Measurements from ENCODE around the gene HOXB3. TPM values are rescaled to one million over a fixed set of nuclear protein-coding genes. Genes with fewer than 3 reads are reported as not detected.
A peak's percentile ranks its signal among the peaks of the same experiment; 100 is the strongest.

Gene HOXB3
- total RNA-seq, 3 donors from 2014 or later, result 13.8 to 36.7 (median 14.4) TPM

- peaks cover 6 to 97% of the 10 kb centered on the region in 2 donors for H3K27me3 ChIP-seq
- no peaks in the 10 kb centered on the region for H3K9me3 ChIP-seq
- TF ChIP-seq, protein P1, sequence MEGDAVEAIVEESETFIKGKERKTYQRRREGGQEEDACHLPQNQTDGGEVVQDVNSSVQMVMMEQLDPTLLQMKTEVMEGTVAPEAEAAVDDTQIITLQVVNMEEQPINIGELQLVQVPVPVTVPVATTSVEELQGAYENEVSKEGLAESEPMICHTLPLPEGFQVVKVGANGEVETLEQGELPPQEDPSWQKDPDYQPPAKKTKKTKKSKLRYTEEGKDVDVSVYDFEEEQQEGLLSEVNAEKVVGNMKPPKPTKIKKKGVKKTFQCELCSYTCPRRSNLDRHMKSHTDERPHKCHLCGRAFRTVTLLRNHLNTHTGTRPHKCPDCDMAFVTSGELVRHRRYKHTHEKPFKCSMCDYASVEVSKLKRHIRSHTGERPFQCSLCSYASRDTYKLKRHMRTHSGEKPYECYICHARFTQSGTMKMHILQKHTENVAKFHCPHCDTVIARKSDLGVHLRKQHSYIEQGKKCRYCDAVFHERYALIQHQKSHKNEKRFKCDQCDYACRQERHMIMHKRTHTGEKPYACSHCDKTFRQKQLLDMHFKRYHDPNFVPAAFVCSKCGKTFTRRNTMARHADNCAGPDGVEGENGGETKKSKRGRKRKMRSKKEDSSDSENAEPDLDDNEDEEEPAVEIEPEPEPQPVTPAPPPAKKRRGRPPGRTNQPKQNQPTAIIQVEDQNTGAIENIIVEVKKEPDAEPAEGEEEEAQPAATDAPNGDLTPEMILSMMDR (IDR thresholded peaks at IDR 0.05), result no peak
- TF ChIP-seq POLR2A (IDR thresholded peaks at IDR 0.05), result no peak
- no peak for TF ChIP-seq POLR2AphosphoS5 (IDR thresholded peaks at IDR 0.05)
- DNase-seq (ENCODE audit: low spot score in 2 of 2), result no peak
- H3K4me1 ChIP-seq, result no peaks in the 10 kb centered on the region
- H3K36me3 ChIP-seq, result no peaks in the 10 kb centered on the region
- no peak overlapping the region for H3K27ac ChIP-seq
- no peak overlapping the region for H3K4me3 ChIP-seq
- intact Hi-C loops (cut with DNase I; ENCODE audit: low total_unique reads), result no loop called here
These were observed 17.0 kb upstream of the HOXB3 start for GRCh38 chr17:48606892-48607614.

DNA sequence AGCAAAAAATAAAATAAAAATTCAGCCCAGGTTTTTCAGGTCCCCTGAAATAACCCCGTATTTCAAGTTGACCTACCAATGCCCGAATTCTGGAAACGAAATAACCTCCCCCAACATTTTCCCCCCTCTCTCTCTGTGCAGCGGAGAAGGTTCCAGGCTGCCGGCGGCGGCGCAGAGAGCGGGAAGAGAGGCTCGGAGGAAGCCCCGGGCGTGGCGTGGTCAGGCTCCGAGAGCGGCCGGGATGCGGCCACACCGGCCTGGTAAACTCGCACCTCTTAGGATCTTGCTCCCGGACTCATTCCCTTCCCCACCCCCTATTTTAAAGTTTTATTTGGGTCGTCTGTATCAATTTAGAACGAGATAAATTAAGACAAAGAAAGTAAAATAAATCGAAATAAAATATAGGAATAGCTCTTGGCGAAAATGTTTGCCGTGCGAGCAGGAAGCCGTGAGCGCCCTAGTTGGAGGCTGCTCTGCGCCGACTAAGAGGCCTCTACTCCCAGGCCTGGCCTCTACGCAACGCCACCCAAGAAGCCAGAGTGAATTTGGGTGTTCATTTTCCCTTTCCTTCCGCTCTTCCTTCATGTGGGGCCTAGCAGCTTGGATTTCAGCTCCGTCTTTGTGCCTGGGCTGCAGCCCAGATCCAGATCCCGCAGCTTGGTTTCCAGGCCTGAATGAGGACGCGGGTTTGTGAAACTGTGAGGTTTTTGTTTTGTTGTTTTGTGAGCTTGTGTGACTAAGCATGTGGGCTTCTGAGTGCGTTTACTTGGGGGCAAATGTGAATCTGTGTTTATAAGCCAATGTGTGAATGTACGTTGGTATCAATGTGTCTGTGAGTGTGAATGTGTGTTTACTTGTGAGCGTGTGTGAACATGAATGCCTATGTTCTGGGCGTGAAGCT lies 16.2 kb upstream of the HOXB3 start:
- H3K4me1 ChIP-seq, result no peaks in the 10 kb centered on the region
- no peak overlapping the region for H3K27ac ChIP-seq
- no peaks in the 10 kb centered on the region for H3K36me3 ChIP-seq
- TF ChIP-seq POLR2A (IDR thresholded peaks at IDR 0.05) (no peak), POLR2AphosphoS5 (IDR thresholded peaks at IDR 0.05) (no peak)
- TF ChIP-seq, protein P1 (IDR thresholded peaks at IDR 0.05), result no peak
- H3K4me3 ChIP-seq, result no peak overlapping the region
- H3K9me3 ChIP-seq, result no peaks in the 10 kb centered on the region
- H3K27me3 ChIP-seq, result peaks cover 3 to 97% of the 10 kb centered on the region in 2 donors
- DNase-seq (ENCODE audit: low spot score in 2 of 2), result no peak
- intact Hi-C loops (cut with DNase I; ENCODE audit: low total_unique reads), result no loop called here

DNA sequence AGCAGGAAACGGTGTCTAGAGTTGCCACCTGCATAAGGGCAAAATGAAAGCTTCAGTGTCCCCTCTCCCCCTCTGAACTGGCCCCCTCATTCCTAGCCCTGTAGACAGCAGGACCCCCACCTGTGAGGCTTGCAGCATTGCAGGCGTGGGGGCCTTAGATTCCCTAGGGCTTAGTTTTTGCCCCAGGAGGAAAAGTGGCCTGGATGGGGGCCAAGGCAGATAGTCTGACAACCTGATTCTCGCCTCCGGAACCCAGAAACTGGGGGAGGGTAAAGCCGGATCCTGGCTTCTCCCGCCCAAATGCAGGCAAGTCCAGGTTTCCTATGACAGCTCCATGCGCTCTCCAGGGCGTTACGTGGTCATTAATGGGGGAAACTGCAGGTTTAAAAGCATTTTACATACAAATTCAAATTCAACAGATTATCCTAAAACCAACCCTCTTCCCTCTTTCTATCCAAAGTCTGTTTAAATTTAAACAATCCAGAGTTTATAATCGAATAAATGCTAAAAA lies 15.4 kb upstream of the HOXB3 start:
- no peak for DNase-seq (ENCODE audit: low spot score in 2 of 2)
- Histone ChIP-seq H3K4me3 (peak overlapping the region; percentile 28 to 55 (median 52)), H3K27me3 (peaks cover 3 to 97% of the 10 kb centered on the region in 2 donors), H3K27ac (peak overlapping the region in 1 of 2 donors; percentile 82), H3K36me3 (no peaks in the 10 kb centered on the region), H3K4me1 (no peaks in the 10 kb centered on the region), H3K9me3 (no peaks in the 10 kb centered on the region)
- TF ChIP-seq POLR2AphosphoS5 (IDR thresholded peaks at IDR 0.05), result no peak
- TF ChIP-seq, protein P1 (IDR thresholded peaks at IDR 0.05), result no peak
- no peak for TF ChIP-seq POLR2A (IDR thresholded peaks at IDR 0.05)
- intact Hi-C loops (cut with DNase I; ENCODE audit: low total_unique reads), result no loop called here

GRCh38 chr17:48604770-48605329 lies 14.8 kb upstream of the HOXB3 start, which contains the start of gene HOXB6:
TSS of gene HOXB6 (minus strand) at chr17:48604986. CDS start at chr17:48598150, 6,836 bp downstream.
- no peak for TF ChIP-seq POLR2AphosphoS5 (IDR thresholded peaks at IDR 0.05)
- TF ChIP-seq POLR2A (IDR thresholded peaks at IDR 0.05), result no peak
- peak within 1 kb of the TSS; percentile 28 to 55 (median 52) for H3K4me3 ChIP-seq
- no peak for DNase-seq (ENCODE audit: low spot score in 2 of 2)

More at GRCh38 chr17:48604770-48605329, 14.8 kb upstream of the HOXB3 start, which contains the start of gene HOXB6:
- intact Hi-C loops (cut with DNase I; ENCODE audit: low total_unique reads), result no loop called here
- Histone ChIP-seq H3K27ac (peak within 1 kb of the TSS in 1 of 2 donors; percentile 82), H3K4me1 (no peaks in the 10 kb centered on the region), H3K9me3 (no peaks in the 10 kb centered on the region), H3K36me3 (no peaks in the 10 kb centered on the region), H3K27me3 (peaks cover 3 to 97% of the 10 kb centered on the region in 2 donors)
